Type B pancreatic cell (in vitro differentiated cells): ENCODE data around the gene PALB2. TPM values are rescaled to one million over a fixed set of nuclear protein-coding genes. Genes with fewer than 3 reads are reported as not detected.

Source experiments
- DNase-seq: peaks from one replicate; pipeline ENCODE4 v3.0.0; 2021; ENCODE audit warnings: mixed read lengths; ENCODE audit not compliant: unreplicated experiment; ENCODE audit errors: extremely low spot score
- H3K27ac Mint-ChIP-seq: 2 replicates; pipeline ENCODE4 v1.8.0; 2021; ENCODE audit warnings: mild to moderate bottlenecking, mixed read lengths
- H3K27me3 Mint-ChIP-seq: 2 replicates; pipeline ENCODE4 v1.8.0; 2021; ENCODE audit warnings: mixed read lengths
- H3K36me3 Mint-ChIP-seq: 2 replicates; pipeline ENCODE4 v1.8.0; 2021; ENCODE audit warnings: mixed read lengths
- H3K4me1 Mint-ChIP-seq: one replicate; pipeline ENCODE4 v1.8.0; 2021; ENCODE audit warnings: mixed read lengths; ENCODE audit not compliant: unreplicated experiment
- H3K4me3 Mint-ChIP-seq: 2 replicates; pipeline ENCODE4 v1.8.0; 2021; ENCODE audit warnings: mild to moderate bottlenecking, mixed read lengths
- H3K9me3 Mint-ChIP-seq: 2 replicates; pipeline ENCODE4 v1.8.0; 2021; ENCODE audit warnings: mixed read lengths
- CTCF ChIP-seq: fragments of 200-600 bp; sonication (generic); conservative IDR thresholded peaks from 2 replicates; pipeline ENCODE4 v1.5.0; 2021; ENCODE audit warnings: antibody characterized with exemption, mild to moderate bottlenecking
- total RNA-seq: library from RNA; stranded (reverse); gene quantifications from 2 replicates; pipeline ENCODE4 v1.2.1, GENCODE V29; 2021; ENCODE audit warnings: low replicate concordance

Gene PALB2
- total RNA-seq, 1 donor from 2014 or later, result 19.3 TPM

- Mint-ChIP-seq H3K27ac (no peak overlapping the region), H3K27me3 (no peaks in the 10 kb centered on the region), H3K36me3 (peaks cover 8% of the 10 kb centered on the region), H3K9me3 (no peaks in the 10 kb centered on the region), H3K4me1 (no peaks in the 10 kb centered on the region), H3K4me3 (no peak overlapping the region)
- no peak for TF ChIP-seq CTCF
- no peak for DNase-seq
Observed at GRCh38 chr16:23577493-23577892, 63.6 kb downstream of the PALB2 start.

- no peak overlapping the region for H3K27ac Mint-ChIP-seq
- TF ChIP-seq CTCF, result no peak
- H3K9me3 Mint-ChIP-seq, result no peaks in the 10 kb centered on the region
- no peaks in the 10 kb centered on the region for H3K4me1 Mint-ChIP-seq
- no peak overlapping the region for H3K4me3 Mint-ChIP-seq
- no peak for DNase-seq
- H3K27me3 Mint-ChIP-seq, result no peaks in the 10 kb centered on the region
- peaks cover 8% of the 10 kb centered on the region for H3K36me3 Mint-ChIP-seq
Observed at GRCh38 chr16:23575834-23576233, 65.3 kb downstream of the PALB2 start.

- H3K9me3 Mint-ChIP-seq, result no peaks in the 10 kb centered on the region
- no peak for TF ChIP-seq CTCF
- no peak overlapping the region for H3K4me3 Mint-ChIP-seq
- no peak overlapping the region for H3K27ac Mint-ChIP-seq
- H3K27me3 Mint-ChIP-seq, result no peaks in the 10 kb centered on the region
- DNase-seq, result no peak
- no peaks in the 10 kb centered on the region for H3K4me1 Mint-ChIP-seq
- H3K36me3 Mint-ChIP-seq, result peaks cover 9% of the 10 kb centered on the region
Observed at GRCh38 chr16:23573817-23574216, 67.3 kb downstream of the PALB2 start.

GRCh38 chr16:23572394-23572793 lies 68.7 kb downstream of the PALB2 start:
- Mint-ChIP-seq H3K4me1 (no peaks in the 10 kb centered on the region), H3K4me3 (no peak overlapping the region), H3K27me3 (no peaks in the 10 kb centered on the region), H3K9me3 (no peaks in the 10 kb centered on the region), H3K36me3 (peaks cover 9% of the 10 kb centered on the region), H3K27ac (no peak overlapping the region)
- TF ChIP-seq CTCF, result no peak
- no peak for DNase-seq

GRCh38 chr16:23571895-23572294 lies 69.2 kb downstream of the PALB2 start:
- no peak overlapping the region for H3K27ac Mint-ChIP-seq
- no peaks in the 10 kb centered on the region for H3K27me3 Mint-ChIP-seq
- no peaks in the 10 kb centered on the region for H3K4me1 Mint-ChIP-seq
- H3K36me3 Mint-ChIP-seq, result peaks cover 14% of the 10 kb centered on the region
- DNase-seq, result no peak
- H3K4me3 Mint-ChIP-seq, result no peak overlapping the region
- no peak for TF ChIP-seq CTCF
- H3K9me3 Mint-ChIP-seq, result no peaks in the 10 kb centered on the region

GRCh38 chr16:23570992-23571632 lies 70.0 kb downstream of the PALB2 start:
- DNase-seq, result no peak
- Mint-ChIP-seq H3K4me3 (no peak overlapping the region), H3K36me3 (peaks cover 17% of the 10 kb centered on the region), H3K4me1 (no peaks in the 10 kb centered on the region), H3K9me3 (no peaks in the 10 kb centered on the region), H3K27ac (no peak overlapping the region), H3K27me3 (no peaks in the 10 kb centered on the region)
- no peak for TF ChIP-seq CTCF
